ENCODE measurements around the gene SLC25A25. TPM values are rescaled to one million over a fixed set of nuclear protein-coding genes. Genes with fewer than 3 reads are reported as not detected.

The SLC25A25 gene
- total and polyA plus RNA-seq, 9 of the 15 experiments (the other 6 are each of a cell fraction or from before 2014, with no cell fraction given): 0.07 to 35.9 (median 23.2) TPM

GRCh38 chr9:128115187-128116103 lies 47.4 kb downstream of the SLC25A25 start (continued):
- peak in 1 of 2 experiments; percentile 14; a peak in 2 of 4 replicates for TF ChIP-seq RAD21 (CRISPR knock-in tag; conservative IDR thresholded peaks at IDR 0.05 in 1 of 2, IDR thresholded peaks at IDR 0.05 in 1 of 2)
- no peak for TF ChIP-seq CBX8 (IDR thresholded peaks at IDR 0.05; ENCODE audit: borderline replicate concordance, extremely low read depth, low read depth, low read length, poor library complexity, severe bottlenecking)
- TF ChIP-seq SOX6 (IDR thresholded peaks at IDR 0.05): peak; percentile 88
- TF ChIP-seq SAFB (IDR thresholded peaks at IDR 0.05; ENCODE audit: borderline replicate concordance, low read depth, low read length): no peak
- peak; percentile 85; the same call in 1 of the 2 replicates for TF ChIP-seq ZNF583 (CRISPR knock-in tag; IDR thresholded peaks at IDR 0.05)
- TF ChIP-seq VEZF1 (CRISPR knock-in tag; IDR thresholded peaks at IDR 0.05): peak; percentile 80
- TF ChIP-seq ETV1 (tag; conservative IDR thresholded peaks at IDR 0.05; ENCODE audit: low read depth): no peak
- TF ChIP-seq MEF2A (IDR thresholded peaks at IDR 0.05; ENCODE audit: control insufficient read depth, low read depth, low read length): no peak
- TF ChIP-seq MAFF (IDR thresholded peaks at IDR 0.05; ENCODE audit: low read length): no peak
- TF ChIP-seq TRIM25 (IDR thresholded peaks at IDR 0.05; ENCODE audit: borderline replicate concordance): no peak
- TF ChIP-seq SMAD3 (CRISPR knock-in tag; conservative IDR thresholded peaks at IDR 0.05): no peak
- TF ChIP-seq ZSCAN32 (CRISPR knock-in tag; IDR thresholded peaks at IDR 0.05): no peak
- no peak for TF ChIP-seq NUFIP1 (IDR thresholded peaks at IDR 0.05; ENCODE audit: partially characterized antibody)
- TF ChIP-seq CREB3L1 (IDR thresholded peaks at IDR 0.05; ENCODE audit: borderline replicate concordance, low read depth): 0 out of 2 replicates have a peak, but pooled peaks have one; percentile 36
- peak; percentile 75 for TF ChIP-seq CREB1 (IDR thresholded peaks at IDR 0.05)
- TF ChIP-seq CREB1 (CRISPR knock-in tag; IDR thresholded peaks at IDR 0.05): no peak
- no peak for TF ChIP-seq ZNF311 (CRISPR knock-in tag; IDR thresholded peaks at IDR 0.05)
- TF ChIP-seq, protein P1, sequence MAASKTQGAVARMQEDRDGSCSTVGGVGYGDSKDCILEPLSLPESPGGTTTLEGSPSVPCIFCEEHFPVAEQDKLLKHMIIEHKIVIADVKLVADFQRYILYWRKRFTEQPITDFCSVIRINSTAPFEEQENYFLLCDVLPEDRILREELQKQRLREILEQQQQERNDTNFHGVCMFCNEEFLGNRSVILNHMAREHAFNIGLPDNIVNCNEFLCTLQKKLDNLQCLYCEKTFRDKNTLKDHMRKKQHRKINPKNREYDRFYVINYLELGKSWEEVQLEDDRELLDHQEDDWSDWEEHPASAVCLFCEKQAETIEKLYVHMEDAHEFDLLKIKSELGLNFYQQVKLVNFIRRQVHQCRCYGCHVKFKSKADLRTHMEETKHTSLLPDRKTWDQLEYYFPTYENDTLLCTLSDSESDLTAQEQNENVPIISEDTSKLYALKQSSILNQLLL (CRISPR knock-in tag; IDR thresholded peaks at IDR 0.05; ENCODE audit: borderline replicate concordance): no peak
- TF ChIP-seq OTX1 (CRISPR knock-in tag; IDR thresholded peaks at IDR 0.05): no peak
- no peak for TF ChIP-seq TEAD2 (tag; IDR thresholded peaks at IDR 0.05)
- no peak for TF ChIP-seq TFAM (CRISPR knock-in tag; conservative IDR thresholded peaks at IDR 0.05)
- no peak for TF ChIP-seq ZNF436 (CRISPR knock-in tag; IDR thresholded peaks at IDR 0.05)
